ENCODE results near the gene VPS13D. TPM values are rescaled to one million over a fixed set of nuclear protein-coding genes. Genes with fewer than 3 reads are reported as not detected.

Gene VPS13D
- total RNA-seq, 6 experiments from 2014 or later, result 25.9 to 36.9 (median 30.8) TPM

DNA sequence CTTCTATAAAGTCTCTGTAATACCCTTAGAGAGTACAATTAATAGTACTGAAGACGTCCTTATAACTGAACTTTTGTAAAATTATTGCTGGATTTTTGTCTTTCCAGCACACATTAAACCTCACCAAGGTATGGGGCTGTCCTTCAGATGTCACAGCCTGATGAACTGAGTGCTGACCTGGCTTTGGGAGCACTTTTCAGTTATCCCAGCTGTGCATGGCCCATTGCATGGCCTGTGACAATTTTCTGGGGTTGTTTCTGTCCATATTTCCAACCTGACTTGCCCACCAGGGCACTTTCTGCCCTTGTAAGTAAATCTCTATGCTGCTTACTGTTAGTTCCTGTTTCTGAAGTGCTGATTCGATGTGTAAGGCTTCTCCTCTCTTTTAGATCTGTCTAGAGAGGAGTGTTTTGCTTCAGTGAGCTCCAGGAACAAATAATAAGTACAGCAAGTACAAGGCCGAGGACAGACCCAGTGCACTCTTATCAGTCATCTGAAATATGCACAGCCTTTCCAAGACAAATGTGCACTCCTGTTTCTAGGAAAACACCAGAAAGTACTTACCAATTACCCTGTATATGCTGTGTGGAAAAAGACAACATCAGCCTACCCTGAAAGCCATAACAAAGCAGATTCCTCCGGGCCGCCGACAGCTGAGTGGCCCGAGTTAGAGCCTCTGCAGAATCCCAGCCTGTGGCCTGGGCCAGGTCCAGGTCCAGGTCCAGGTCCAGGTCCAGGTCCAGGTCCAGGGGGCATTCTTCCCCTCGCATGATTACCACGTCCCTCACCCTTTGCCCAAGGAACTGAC is 266.5 kb downstream of the VPS13D start:
- peaks cover 0 to 23% (median 9%) of the 10 kb centered on the region in 4 donors for H3K4me1 ChIP-seq
- ATAC-seq (peak; percentile 77 to 91 (median 82)), DNase-seq (peak in 1 of 3 donors; percentile 77)
- H3K27me3 ChIP-seq, result no peaks in the 10 kb centered on the region
- intact Hi-C loops (cut with DNase I), result no loop called here
- no peaks in the 10 kb centered on the region for H3K9me3 ChIP-seq
- TF ChIP-seq CTCF (IDR thresholded peaks at IDR 0.05) (no peak), POLR2A (IDR thresholded peaks at IDR 0.05) (no peak)
- peaks cover 0 to 6% (median 0%) of the 10 kb centered on the region in 4 donors for H3K36me3 ChIP-seq
- peak overlapping the region in 1 of 3 donors; percentile 12 for H3K4me3 ChIP-seq
- peak overlapping the region; percentile 4 to 76 (median 58) for H3K27ac ChIP-seq
- 40% methylated on average over 9 of the region's 9 CpGs for WGBS (ENCODE audit: insufficient coverage, low coverage, low lambda C conversion rate, missing lambda C conversion rate)

- 81% methylated on average over 11 of the region's 13 CpGs for WGBS (ENCODE audit: insufficient coverage, low coverage, low lambda C conversion rate, missing lambda C conversion rate)
- H3K27ac ChIP-seq, result no peak overlapping the region
- H3K27me3 ChIP-seq, result no peaks in the 10 kb centered on the region
- intact Hi-C loops (cut with DNase I), result no loop called here
- DNase-seq (no peak), ATAC-seq (no peak)
- H3K9me3 ChIP-seq, result no peaks in the 10 kb centered on the region
- H3K4me1 ChIP-seq, result peaks cover 0 to 23% (median 9%) of the 10 kb centered on the region in 4 donors
- TF ChIP-seq CTCF (IDR thresholded peaks at IDR 0.05) (no peak), POLR2A (IDR thresholded peaks at IDR 0.05) (no peak)
- peaks cover 0 to 6% (median 0%) of the 10 kb centered on the region in 4 donors for H3K36me3 ChIP-seq
- H3K4me3 ChIP-seq, result no peak overlapping the region
These were observed 269.9 kb downstream of the VPS13D start for GRCh38 chr1:12499539-12500240.

- Histone ChIP-seq H3K27me3 (no peaks in the 10 kb centered on the region), H3K4me3 (no peak overlapping the region), H3K9me3 (no peaks in the 10 kb centered on the region), H3K36me3 (peaks cover 0 to 8% (median 0%) of the 10 kb centered on the region in 4 donors), H3K27ac (no peak overlapping the region), H3K4me1 (peaks cover 0 to 8% (median 2%) of the 10 kb centered on the region in 4 donors)
- intact Hi-C loops (cut with DNase I), result no loop called here
- DNase-seq, result no peak
- no peak for TF ChIP-seq POLR2A (IDR thresholded peaks at IDR 0.05)
- TF ChIP-seq CTCF (IDR thresholded peaks at IDR 0.05), result no peak
- no peak for ATAC-seq
- WGBS (ENCODE audit: insufficient coverage, low coverage, low lambda C conversion rate, missing lambda C conversion rate), result 83% methylated on average over 9 of the region's 9 CpGs
These were observed 271.8 kb downstream of the VPS13D start for GRCh38 chr1:12501661-12502060.

DNA sequence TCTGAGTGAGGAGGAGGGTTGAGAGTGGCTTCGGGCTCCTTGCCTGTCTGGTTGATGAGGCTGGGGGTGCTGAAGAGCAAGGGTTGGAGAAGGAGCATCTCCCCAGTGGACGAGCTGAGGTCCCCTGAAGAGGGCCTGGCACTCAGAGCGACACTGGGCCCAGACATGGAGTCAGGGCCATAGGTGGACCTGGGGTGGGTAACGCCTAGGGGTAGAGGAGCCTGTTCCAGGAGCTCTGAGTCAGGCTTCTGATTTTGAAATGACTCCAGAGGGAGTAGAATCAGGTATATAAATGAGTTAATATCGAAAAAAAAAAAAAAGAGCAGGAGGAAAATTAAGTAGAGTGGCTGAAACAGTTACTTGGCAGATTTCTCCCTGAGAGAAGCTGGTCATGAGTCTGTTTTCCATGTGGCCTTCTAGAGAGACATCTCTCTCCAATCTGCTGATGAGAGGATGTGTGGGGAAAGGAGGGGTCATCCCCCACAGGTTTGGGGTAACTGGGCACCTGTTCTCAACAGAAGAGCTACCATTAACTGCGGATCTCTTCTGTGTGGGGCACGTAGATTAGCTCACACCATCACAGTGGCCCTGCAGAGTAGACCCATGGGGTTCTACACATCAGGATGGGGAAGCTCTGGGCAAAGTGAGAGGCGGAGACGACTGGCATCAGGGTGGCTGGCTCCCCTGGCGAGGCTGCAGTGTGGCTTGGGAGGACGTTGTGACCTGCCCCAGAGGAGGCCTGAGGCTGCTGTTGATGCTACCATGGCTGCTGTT is 272.7 kb downstream of the VPS13D start:
- no peak overlapping the region for H3K27ac ChIP-seq
- H3K27me3 ChIP-seq, result no peaks in the 10 kb centered on the region
- no peak overlapping the region for H3K4me3 ChIP-seq
- TF ChIP-seq CTCF (IDR thresholded peaks at IDR 0.05) (no peak), POLR2A (IDR thresholded peaks at IDR 0.05) (no peak)
- H3K36me3 ChIP-seq, result peaks cover 0 to 12% (median 1%) of the 10 kb centered on the region in 4 donors
- no peak for ATAC-seq
- WGBS (ENCODE audit: insufficient coverage, low coverage, low lambda C conversion rate, missing lambda C conversion rate), result 93% methylated on average over 5 of the region's 11 CpGs
- H3K9me3 ChIP-seq, result no peaks in the 10 kb centered on the region
- intact Hi-C loops (cut with DNase I), result no loop called here
- no peak for DNase-seq
- no peaks in the 10 kb centered on the region for H3K4me1 ChIP-seq

Measured in right lobe of liver (tissue), 6 donors.